IMR-90 (cell line): ENCODE results near the gene IL23R.

ENCODE experiments used
- CTCF ChIP-seq: conservative IDR thresholded peaks from 2 replicates; pipeline ENCODE4 v1.5.1; 2012; ENCODE audit warnings: mild to moderate bottlenecking, low read depth, low read length, improper control_type of control experiment
- POLR2A ChIP-seq: IDR thresholded peaks from 2 replicates; pipeline ENCODE4 v1.6.1; 2012; ENCODE audit warnings: mild to moderate bottlenecking, low read depth, low read length

- no peak for TF ChIP-seq CTCF
- no peak for TF ChIP-seq POLR2A
Observed at GRCh38 chr1:67171574-67171955, 5.3 kb downstream of the IL23R start.
